Measurements from ENCODE around the gene TCF25. TPM values are rescaled to one million over a fixed set of nuclear protein-coding genes. Genes with fewer than 3 reads are reported as not detected.
"Not testable (repeated sequence)": the region's sequence is repeated elsewhere in the genome, so short reads cannot be mapped to it uniquely, and the experiment has no call there.

Gene TCF25
- total RNA-seq, 1 donor from 2014 or later, result 83.2 TPM

DNA sequence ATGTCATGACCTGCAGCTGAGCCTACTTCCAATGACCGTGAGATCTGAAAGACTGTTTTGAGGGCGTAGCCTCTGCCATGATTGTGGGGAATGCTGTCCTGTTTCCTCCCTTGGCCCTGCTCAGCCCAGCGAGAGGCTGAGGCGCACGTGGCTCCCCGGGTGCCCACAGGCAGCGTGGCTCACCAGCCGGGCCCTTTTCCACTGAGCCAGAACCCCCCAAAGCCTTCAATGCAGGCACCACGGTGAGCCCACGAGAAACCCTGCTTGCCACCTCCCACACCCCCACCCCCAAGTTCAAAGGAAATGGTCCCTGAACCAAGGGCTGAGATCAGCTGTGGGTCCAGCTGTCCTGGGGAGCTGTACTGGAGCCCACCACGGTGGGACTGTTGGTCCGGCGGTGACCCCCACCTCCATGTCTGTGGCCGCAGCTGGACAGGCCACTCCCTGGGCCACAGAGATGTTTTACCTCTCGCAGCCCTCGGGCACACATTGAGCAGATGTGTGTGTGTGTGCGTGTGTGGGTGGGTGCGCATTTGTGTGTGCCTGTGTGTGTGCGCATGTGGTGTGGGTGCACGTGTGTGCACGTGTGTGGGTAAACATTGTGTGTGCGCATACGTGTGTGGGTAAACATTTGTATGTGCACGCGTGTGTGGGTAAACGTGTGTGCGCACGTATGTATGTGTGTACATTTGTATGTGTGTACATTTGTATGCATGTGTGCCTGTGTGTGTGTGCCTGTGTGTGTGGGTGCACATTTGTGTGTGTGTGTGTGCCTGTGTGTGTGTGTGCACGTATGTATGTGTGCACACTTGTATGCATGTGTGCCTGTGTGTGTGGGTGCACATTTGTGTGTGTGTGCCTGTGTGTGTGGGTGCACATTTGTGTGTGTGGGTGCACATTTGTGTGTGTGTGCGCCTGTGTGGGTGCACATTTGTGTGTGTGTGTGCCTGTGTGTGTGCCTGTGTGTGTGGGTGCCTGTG, 40.3 kb downstream of the TCF25 start:
- no peak for ATAC-seq (ENCODE audit: poor library complexity)
- DNase-seq, result no peak
- intact Hi-C loops (cut with DNase I), result no loop called here

DNA sequence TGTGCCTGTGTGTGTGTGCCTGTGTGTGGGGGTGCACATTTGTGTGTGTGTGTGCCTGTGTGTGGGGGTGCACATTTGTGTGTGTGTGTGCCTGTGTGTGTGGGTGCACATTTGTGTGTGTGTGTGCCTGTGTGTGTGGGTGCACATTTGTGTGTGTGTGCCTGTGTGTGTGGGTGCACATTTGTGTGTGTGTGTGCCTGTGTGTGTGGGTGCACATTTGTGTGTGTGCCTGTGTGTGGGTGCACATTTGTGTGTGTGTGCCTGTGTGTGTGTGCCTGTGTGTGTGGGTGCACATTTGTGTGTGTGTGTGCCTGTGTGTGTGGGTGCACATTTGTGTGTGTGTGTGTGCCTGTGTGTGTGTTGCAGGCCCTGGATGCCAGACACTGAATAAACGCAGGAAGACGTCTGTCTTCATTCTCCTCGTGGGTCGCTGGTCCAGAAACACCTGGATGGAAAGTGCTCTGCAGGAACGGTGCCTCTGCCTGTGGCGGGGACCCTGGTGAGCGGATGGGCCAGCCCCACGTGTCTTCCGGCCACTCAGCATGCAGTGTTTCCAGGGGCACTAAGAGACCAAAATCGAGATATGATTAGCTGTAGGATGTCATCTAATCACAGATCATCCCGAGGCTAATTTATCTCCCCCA, 41.4 kb downstream of the TCF25 start:
- intact Hi-C loops (cut with DNase I); DNase-seq; ATAC-seq (ENCODE audit: poor library complexity): not testable (repeated sequence)

DNA sequence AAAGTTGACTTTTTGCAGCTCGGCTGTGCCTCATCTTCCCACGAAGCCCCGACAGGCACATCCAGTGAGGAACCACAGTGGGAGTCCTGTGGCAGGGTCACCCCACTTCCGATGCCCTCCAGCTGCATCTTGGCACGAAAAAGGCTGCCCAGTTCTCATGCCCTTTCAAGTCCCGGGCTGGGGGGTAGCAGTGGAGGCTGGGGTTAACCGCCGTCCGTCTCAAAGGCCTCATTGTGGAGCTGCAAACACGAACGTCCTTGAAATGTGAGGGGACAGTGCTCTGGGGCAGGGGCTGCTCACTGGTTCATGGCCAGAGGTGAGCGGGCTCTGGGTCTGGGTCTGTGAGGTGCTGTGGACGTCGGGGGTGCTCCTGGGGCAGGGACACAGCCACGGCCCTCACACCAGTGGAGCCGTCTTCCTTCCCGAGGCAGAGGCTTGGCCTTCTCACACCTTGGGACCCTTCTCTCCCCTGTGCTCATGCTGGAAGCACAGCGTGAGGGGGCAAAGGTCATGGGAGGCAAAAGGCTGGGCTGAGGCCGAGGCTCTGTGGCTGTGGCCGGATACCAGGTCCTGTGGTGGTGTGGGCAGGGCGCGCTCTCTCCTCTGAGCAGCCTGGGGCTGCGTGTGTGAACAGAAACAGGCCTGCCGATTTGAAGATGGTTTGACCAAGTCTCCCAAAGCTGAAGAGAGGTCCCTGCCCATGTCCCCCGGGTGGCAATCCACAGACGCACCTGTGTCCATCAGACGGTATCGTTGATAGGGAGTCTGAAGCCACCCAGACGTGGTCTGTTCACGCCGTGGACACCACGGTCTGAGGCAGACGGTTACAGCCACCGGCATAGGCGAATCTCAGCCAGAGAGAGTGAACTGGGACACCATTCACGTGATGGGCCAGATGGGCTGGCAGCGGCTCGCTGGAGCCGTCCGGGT, 42.2 kb downstream of the TCF25 start:
- no peak for DNase-seq
- no peak for ATAC-seq (ENCODE audit: poor library complexity)
- intact Hi-C loops (cut with DNase I), result no loop called here

DNA sequence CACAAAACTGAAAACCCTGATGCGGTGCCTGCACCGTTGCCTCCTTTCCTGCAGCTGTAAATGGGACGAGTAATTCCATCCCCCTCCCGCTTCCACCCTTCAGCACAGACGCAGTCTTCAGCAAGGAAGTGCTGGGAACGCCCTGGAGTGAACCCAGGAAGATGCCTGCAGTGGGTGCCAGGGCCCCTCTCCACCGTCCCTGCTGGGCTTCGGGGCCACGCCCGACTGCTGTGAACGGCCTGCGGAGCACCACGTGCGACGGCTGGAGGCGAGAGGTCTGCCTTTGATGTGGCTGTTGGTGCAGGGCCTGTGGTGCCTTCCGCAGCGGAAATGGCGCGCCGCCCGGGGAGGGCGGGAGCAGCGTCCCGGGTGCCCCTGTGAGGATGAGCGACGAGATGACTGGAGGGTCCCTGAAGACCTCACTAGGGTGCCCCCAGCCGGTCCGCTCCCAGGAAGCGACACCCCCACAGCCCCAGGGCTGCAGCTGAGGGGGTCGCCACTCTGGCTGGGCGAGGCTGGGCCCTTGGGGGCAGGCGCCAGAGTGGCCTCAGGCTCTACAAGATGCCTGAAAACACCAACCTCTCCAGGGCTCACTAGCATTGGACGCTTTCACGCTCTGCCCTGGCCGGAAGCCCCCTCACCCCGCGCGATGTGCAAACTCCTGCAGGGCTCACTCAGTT, 44.5 kb downstream of the TCF25 start:
- intact Hi-C loops (cut with DNase I), result no loop called here
- DNase-seq (peak; percentile 91), ATAC-seq (ENCODE audit: poor library complexity) (peak; percentile 75)

DNA sequence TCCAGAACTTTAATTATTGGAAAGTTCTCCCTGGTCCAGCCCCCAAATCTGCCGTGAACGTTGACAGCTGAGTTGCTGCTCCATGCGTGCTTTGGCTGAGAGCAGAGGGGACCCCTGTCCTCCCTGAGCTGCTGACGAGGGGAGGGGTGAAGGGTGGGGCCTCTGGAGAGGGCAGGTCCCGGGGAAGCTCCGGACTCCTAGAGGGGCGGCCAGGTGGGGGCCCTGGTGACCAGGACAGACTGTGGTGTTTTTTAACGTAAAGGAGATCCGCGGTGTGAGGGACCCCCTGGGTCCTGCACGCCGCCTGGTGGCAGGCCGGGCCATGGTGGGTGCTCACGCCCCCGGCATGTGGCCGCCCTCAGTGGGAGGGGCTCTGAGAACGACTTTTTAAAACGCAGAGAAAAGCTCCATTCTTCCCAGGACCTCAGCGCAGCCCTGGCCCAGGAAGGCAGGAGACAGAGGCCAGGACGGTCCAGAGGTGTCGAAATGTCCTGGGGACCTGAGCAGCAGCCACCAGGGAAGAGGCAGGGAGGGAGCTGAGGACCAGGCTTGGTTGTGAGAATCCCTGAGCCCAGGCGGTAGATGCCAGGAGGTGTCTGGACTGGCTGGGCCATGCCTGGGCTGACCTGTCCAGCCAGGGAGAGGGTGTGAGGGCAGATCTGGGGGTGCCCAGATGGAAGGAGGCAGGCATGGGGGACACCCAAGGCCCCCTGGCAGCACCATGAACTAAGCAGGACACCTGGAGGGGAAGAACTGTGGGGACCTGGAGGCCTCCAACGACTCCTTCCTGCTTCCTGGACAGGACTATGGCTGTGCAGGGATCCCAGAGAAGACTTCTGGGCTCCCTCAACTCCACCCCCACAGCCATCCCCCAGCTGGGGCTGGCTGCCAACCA, 45.3 kb downstream of the TCF25 start, which contains the start of gene MC1R:
Gene MC1R (plus strand): TSS at position 410 of the 895 bp plus-strand sequence. CDS start 397 bp downstream, at position 807.
- peak; percentile 7 for ATAC-seq (ENCODE audit: poor library complexity)

DNA sequence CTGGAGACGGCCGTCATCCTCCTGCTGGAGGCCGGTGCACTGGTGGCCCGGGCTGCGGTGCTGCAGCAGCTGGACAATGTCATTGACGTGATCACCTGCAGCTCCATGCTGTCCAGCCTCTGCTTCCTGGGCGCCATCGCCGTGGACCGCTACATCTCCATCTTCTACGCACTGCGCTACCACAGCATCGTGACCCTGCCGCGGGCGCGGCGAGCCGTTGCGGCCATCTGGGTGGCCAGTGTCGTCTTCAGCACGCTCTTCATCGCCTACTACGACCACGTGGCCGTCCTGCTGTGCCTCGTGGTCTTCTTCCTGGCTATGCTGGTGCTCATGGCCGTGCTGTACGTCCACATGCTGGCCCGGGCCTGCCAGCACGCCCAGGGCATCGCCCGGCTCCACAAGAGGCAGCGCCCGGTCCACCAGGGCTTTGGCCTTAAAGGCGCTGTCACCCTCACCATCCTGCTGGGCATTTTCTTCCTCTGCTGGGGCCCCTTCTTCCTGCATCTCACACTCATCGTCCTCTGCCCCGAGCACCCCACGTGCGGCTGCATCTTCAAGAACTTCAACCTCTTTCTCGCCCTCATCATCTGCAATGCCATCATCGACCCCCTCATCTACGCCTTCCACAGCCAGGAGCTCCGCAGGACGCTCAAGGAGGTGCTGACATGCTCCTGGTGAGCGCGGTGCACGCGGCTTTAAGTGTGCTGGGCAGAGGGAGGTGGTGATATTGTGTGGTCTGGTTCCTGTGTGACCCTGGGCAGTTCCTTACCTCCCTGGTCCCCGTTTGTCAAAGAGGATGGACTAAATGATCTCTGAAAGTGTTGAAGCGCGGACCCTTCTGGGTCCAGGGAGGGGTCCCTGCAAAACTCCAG, 46.4 kb downstream of the TCF25 start:
- intact Hi-C loops (cut with DNase I), result no loop called here
- DNase-seq (no peak), ATAC-seq (ENCODE audit: poor library complexity) (no peak)

More for the DNA sequence above, 45.3 kb downstream of the TCF25 start, which contains the start of gene MC1R:
- intact Hi-C loops (cut with DNase I), result no loop called here
- no peak for DNase-seq

DNA sequence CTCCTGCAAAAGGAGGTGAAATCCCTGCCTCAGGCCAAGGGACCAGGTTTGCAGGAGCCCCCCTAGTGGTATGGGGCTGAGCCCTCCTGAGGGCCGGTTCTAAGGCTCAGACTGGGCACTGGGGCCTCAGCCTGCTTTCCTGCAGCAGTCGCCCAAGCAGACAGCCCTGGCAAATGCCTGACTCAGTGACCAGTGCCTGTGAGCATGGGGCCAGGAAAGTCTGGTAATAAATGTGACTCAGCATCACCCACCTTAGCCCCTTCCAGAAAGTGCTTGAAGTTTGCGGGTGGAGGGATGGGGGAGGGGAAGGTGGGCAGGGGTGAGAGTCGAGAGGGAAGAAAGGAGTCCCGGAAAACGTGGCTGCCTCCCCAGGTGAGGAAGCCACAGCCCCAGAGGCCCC, 47.3 kb downstream of the TCF25 start:
- intact Hi-C loops (cut with DNase I), result no loop called here
- no peak for ATAC-seq (ENCODE audit: poor library complexity)
- no peak for DNase-seq

DNA sequence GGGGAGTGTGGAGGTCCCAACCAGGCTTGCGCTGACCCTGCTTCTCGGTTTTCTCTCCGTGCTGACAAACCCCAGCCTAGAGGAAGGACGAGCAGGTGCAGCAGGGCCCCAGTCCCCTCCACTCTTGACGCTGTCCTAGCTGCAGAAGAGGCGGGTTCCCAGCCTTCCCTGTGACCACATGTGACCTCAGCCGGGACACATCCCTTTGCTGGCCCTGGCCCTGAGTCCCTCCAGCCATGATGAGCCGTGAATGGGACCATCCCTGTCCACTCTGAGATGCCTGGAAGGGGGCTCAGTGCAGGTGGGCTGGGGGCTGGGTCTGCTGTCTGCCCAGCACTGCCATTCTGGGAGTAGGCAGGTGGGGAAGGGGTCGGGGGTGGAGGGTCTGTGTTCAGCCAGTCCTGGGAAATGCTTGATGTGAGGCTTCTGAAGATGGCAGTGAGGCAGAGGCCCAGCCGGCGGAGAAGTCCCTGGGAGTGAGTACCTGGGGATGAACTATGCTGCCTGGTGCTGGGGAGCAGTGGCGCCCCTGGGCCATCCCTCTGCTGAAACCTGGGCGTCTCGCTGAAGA, 47.8 kb downstream of the TCF25 start:
- ATAC-seq (ENCODE audit: poor library complexity) (no peak), DNase-seq (no peak)
- intact Hi-C loops (cut with DNase I), result no loop called here

DNA sequence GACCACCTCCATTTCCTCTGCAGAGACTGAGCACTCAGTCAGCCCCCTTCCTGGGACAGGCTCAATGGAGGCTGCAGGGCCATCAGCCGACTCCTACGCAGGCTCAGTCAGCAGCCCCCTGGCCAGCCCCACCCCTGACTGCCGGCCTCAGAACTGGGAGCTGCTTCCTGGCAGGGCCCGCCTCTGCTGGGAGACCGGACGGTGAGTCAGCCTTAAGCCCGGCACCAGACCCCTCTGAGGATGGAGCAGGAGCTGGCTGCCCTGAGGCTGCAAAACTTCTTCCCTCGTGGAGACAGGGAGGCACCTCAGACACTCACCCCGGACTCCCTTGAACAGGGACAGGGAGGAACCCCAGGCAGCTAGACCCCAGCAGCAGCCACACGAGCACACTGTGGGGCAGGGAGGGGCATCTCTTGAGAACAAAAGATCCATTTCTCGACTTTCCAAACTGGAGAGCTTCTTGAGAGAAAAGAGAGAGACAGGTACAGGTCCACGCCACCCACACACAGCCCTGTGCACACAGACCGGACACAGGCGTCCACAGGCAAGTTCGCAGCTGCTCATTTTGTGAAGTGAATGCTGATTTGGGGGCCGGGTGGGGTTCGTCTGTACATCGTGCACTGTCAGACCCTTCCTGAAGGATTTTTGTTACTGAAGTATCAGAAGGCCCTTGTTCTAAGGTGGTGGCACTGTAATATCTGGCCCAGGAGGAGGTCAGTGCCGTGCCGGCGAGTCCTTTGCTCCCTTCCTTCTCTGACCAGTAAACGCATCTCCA, 48.5 kb downstream of the TCF25 start:
- DNase-seq (peak; percentile 89), ATAC-seq (ENCODE audit: poor library complexity) (peak; percentile 29)
- intact Hi-C loops (cut with DNase I), result no loop called here

DNA sequence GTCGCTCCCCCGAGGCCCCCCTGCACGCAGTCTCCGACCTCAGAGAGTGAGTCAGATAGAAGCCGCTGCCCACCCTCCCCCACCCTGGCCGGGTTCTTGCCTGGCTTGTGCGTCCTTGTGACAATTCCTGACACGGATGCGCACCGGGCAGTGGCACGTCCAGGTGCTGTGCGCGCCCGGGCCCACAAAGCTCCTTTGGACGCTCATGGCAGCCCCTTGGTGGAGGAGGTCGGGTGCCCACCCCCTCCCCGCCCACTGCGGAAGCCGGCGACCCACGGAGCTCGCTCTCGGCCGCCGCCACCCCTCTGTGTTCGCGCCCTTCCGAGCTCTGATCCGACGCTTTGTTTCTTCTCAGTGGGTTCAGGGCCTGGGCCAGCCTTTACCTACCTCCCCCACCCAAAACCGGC, 49.1 kb downstream of the TCF25 start:
- intact Hi-C loops (cut with DNase I), result no loop called here
- ATAC-seq (ENCODE audit: poor library complexity) (no peak), DNase-seq (peak; percentile 84)

DNA sequence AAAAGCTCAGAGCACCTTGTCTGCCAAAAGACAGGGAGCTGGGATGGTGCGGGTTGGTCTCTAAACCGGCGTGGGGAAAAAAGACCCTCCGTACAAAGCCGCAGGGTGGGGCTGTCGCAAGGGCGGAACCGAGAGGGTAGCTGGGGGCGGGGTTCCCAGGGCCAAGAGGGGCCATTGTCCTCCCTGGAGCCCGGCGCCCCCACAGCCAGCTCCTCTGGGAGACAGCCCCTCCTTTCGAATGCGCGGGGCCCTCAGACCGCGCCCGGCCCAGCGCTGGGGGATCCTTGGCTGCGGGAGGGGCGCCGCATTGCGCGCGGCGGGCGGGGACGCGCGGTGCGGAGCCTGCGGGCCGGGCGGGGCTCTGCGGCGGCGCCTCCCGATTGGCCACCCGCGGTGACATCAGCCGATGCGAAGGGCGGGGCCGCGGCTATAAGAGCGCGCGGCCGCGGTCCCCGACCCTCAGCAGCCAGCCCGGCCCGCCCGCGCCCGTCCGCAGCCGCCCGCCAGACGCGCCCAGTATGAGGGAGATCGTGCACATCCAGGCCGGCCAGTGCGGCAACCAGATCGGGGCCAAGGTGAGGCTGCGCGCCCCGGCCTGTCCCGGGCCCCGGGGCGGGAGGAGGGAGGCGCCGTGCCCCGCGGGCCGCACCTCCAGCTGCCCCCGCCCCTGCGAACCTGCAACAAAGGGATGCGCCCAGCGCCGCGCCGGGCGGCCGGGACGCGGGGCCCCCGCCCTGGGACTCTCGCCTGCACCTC, 49.7 kb downstream of the TCF25 start, which contains the start of gene TUBB3:
Gene TUBB3 (plus strand): TSS at position 459 of the 756 bp plus-strand sequence. CDS start 60 bp downstream, at position 519.
- ATAC-seq (ENCODE audit: poor library complexity) (peak; percentile 57), DNase-seq (peak; percentile 86)
- intact Hi-C loops (cut with DNase I), result no loop called here

DNA sequence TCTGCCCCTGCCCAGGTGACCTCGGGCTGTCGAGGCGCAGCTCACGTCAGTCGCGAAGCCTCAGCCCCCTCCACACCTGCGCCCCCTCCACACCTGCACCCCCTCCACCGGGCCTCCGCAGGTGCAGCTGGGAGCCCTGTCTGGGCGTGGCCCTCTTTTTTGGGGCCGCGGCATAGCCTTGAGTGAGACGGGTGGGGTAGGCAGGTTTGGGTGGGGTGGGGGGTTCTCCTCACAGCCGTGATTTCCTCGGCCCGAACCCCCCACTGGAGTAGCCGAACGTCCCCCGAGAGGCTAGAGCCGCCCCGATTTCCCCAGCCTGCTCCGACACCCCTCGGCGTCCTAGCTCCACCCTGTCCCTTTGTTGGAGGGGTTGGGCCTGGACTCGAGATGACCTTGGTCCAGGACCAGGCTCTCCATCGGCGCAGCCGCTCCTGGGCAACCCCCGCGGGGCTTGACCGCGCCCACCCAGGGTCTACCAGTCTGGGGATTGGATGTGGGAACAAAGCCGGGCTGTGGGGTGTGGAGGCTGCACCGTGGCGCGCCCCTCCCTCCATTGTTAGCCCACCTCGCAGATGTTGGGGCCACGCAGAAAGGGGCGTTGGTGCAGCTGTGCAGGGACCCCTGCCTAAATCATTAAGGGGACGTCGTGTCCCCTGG, 50.4 kb downstream of the TCF25 start:
- DNase-seq, result no peak
- ATAC-seq (ENCODE audit: poor library complexity), result no peak
- intact Hi-C loops (cut with DNase I), result no loop called here

DNA sequence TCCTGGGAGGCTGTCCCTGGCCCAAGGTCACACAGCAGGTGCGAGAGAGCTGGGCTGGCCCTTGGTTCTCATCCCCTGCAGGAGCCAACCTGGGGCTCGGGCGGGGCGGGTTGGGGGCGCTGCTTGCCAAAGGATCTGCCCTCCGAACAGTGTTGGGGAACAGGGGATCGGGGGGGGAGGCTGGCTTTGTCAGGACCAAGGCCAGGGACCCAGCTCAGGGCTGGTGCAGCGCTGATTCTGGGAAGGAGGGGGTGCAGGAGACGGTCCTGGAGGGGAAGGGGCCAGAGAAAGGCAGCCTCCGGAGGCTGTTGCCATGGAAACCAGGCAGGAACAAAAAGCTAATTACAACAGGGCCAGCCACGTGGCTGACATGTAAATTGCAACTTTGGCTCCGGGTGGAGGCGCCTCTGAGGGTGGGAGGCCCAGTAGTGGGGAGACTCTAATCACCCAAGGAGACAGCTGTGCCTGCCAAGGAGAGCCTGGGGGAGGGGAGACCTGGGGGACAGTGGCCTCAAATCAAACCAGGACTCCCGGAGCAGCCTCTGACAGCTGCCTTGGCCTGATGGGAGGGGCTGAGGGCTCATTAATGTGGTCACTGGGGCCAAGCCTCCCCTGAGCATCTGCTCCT, 51.0 kb downstream of the TCF25 start:
- DNase-seq, result no peak
- intact Hi-C loops (cut with DNase I), result no loop called here

DNA sequence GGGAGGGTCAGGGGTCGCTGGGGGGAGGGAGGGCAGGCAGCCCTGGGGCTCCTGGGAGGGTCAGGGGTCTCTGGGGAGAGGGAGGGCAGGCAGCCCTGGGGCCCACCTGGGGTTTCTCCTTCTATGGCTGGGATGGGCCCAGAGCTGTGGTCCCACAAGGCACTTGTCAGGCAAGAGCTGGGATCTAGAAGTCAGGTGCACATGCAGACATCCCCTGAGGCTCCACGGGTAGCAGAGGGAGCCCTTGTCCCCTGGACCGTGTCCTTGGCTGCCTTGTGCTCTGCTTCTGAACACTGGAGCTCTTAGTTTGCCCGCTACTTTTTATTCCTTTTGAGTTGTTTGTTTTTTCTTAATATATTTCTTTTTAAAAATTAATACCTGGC, 51.5 kb downstream of the TCF25 start:
- ATAC-seq (ENCODE audit: poor library complexity), result no peak
- intact Hi-C loops (cut with DNase I), result no loop called here
- no peak for DNase-seq

More for the DNA sequence above, 51.0 kb downstream of the TCF25 start:
- no peak for ATAC-seq (ENCODE audit: poor library complexity)
